SK-N-SH treated with all-trans-retinoic acid at 6 μM for 48 hours (cell line): ENCODE results near the gene SELENOW.

Experiments
- ATAC-seq: fragments of 200-7000 bp; cut with Tn5 transposase; 3 replicates; pipeline ENCODE4 v1.9.1; 2020; ENCODE audit warnings: mild to moderate bottlenecking, moderate library complexity
- ARNTL ChIP-seq: fragments of 450-650 bp; formaldehyde crosslinking; IDR thresholded peaks from 2 replicates; pipeline ENCODE4 v1.5.0; 2020; ENCODE audit warnings: low read depth, mild to moderate bottlenecking, moderate library complexity, borderline replicate concordance
- BACH2 ChIP-seq: fragments of 250-450 bp; sonication (Bioruptor Pico); IDR thresholded peaks from 2 replicates; pipeline ENCODE4 v1.9.0; 2021; ENCODE audit warnings: mild to moderate bottlenecking, borderline replicate concordance
- CREB5 ChIP-seq: fragments of 250-450 bp; sonication (Bioruptor Pico); IDR thresholded peaks from 2 replicates; pipeline ENCODE4 v1.5.1; 2020; ENCODE audit warnings: low read depth, mild to moderate bottlenecking, moderate library complexity
- CSRNP3 ChIP-seq: fragments of 250-450 bp; sonication (Bioruptor Pico); IDR thresholded peaks from 2 replicates; pipeline ENCODE4 v1.5.1; 2021; ENCODE audit warnings: mild to moderate bottlenecking, moderate library complexity
- ESRRG ChIP-seq: fragments of 250-450 bp; sonication (Bioruptor Pico); IDR thresholded peaks from 2 replicates; pipeline ENCODE4 v1.6.1; 2021; ENCODE audit warnings: mild to moderate bottlenecking
- GLIS3 ChIP-seq: fragments of 250-450 bp; sonication (Bioruptor Pico); IDR thresholded peaks from 2 replicates; pipeline ENCODE4 v1.5.0; 2020; ENCODE audit warnings: mild to moderate bottlenecking, moderate library complexity
- ISL1 ChIP-seq: fragments of 250-450 bp; sonication (Bioruptor Pico); IDR thresholded peaks from 2 replicates; pipeline ENCODE4 v2.1.2; 2022; ENCODE audit warnings: mild to moderate bottlenecking, moderate library complexity
- OSR1 ChIP-seq: fragments of 250-450 bp; sonication (Bioruptor Pico); IDR thresholded peaks from 2 replicates; pipeline ENCODE4 v1.8.0; 2022; ENCODE audit warnings: moderate library complexity, mild to moderate bottlenecking, inconsistent platforms
- PATZ1 ChIP-seq: fragments of 250-450 bp; sonication (Bioruptor Pico); IDR thresholded peaks from 2 replicates; pipeline ENCODE4 v1.8.0; 2020; ENCODE audit warnings: mild to moderate bottlenecking, moderate library complexity, borderline replicate concordance
- POU6F1 ChIP-seq: fragments of 250-450 bp; sonication (Bioruptor Pico); IDR thresholded peaks from 2 replicates; pipeline ENCODE4 v1.8.0; 2021; ENCODE audit warnings: low read depth, mild to moderate bottlenecking, moderate library complexity, borderline replicate concordance
- PPARA ChIP-seq: fragments of 250-450 bp; sonication (Bioruptor Pico); IDR thresholded peaks from 2 replicates; pipeline ENCODE4 v1.5.0; 2020; ENCODE audit warnings: mild to moderate bottlenecking, borderline replicate concordance
- RARB ChIP-seq: fragments of 250-450 bp; sonication (Bioruptor Pico); IDR thresholded peaks from 2 replicates; pipeline ENCODE4 v1.8.0; 2021; ENCODE audit warnings: mild to moderate bottlenecking, moderate library complexity
- SNAI2 ChIP-seq: fragments of 250-450 bp; sonication (Bioruptor Pico); IDR thresholded peaks from 2 replicates; pipeline ENCODE4 v1.5.0; 2020; ENCODE audit warnings: mild to moderate bottlenecking, moderate library complexity
- TCF4 ChIP-seq: fragments of 250-450 bp; sonication (Bioruptor Pico); IDR thresholded peaks from 2 replicates; pipeline ENCODE4 v1.8.0; 2021; ENCODE audit warnings: mild to moderate bottlenecking, moderate library complexity, borderline replicate concordance
- TOX ChIP-seq: fragments of 250-450 bp; sonication (Bioruptor Pico); IDR thresholded peaks from 2 replicates; pipeline ENCODE4 v1.8.0; 2021; ENCODE audit warnings: mild to moderate bottlenecking, moderate library complexity, borderline replicate concordance
- ZC3H10 ChIP-seq: fragments of 250-450 bp; sonication (Bioruptor Pico); IDR thresholded peaks from 2 replicates; pipeline ENCODE4 v1.5.1; 2021; ENCODE audit warnings: mild to moderate bottlenecking, moderate library complexity
- ZFP3 ChIP-seq: fragments of 250-450 bp; sonication (Bioruptor Pico); IDR thresholded peaks from 2 replicates; pipeline ENCODE4 v1.5.0; 2020; ENCODE audit warnings: mild to moderate bottlenecking, moderate library complexity
- ZFP30 ChIP-seq: fragments of 450-650 bp; formaldehyde crosslinking; IDR thresholded peaks from 2 replicates; pipeline ENCODE4 v1.5.0; 2022; ENCODE audit warnings: mild to moderate bottlenecking, moderate library complexity
- ZNF565 ChIP-seq: fragments of 450-650 bp; formaldehyde crosslinking; conservative IDR thresholded peaks from 2 replicates; pipeline ENCODE4 v1.5.0; 2020; ENCODE audit warnings: low read depth, mild to moderate bottlenecking, moderate library complexity
- ZNF70 ChIP-seq: fragments of 450-650 bp; formaldehyde crosslinking; IDR thresholded peaks from 2 replicates; pipeline ENCODE4 v1.5.0; 2020; ENCODE audit warnings: mild to moderate bottlenecking, moderate library complexity
- ZNF8 ChIP-seq: fragments of 450-650 bp; formaldehyde crosslinking; IDR thresholded peaks from 2 replicates; pipeline ENCODE4 v1.5.0; 2020; ENCODE audit warnings: mild to moderate bottlenecking, moderate library complexity

The SELENOW gene

GRCh38 chr19:47750752-47751151 is 27.8 kb upstream of the SELENOW start:
- no peak for ATAC-seq
- no peak for TF ChIP-seq GLIS3
- no peak for TF ChIP-seq BACH2 (CRISPR knock-in tag)
- TF ChIP-seq SNAI2: no peak
- TF ChIP-seq ZNF8: no peak
- no peak for TF ChIP-seq CREB5 (CRISPR knock-in tag)
- no peak for TF ChIP-seq OSR1 (CRISPR knock-in tag)
- TF ChIP-seq ZNF70 (CRISPR knock-in tag): no peak
- TF ChIP-seq PATZ1 (CRISPR knock-in tag): no peak
- no peak for TF ChIP-seq RARB (CRISPR knock-in tag)
- TF ChIP-seq PPARA (CRISPR knock-in tag): no peak
- TF ChIP-seq, all 23 proteins: peak for 0

GRCh38 chr19:47752440-47753211 is 25.9 kb upstream of the SELENOW start:
- ATAC-seq: no peak
- TF ChIP-seq ZFP30 (CRISPR knock-in tag) (no peak), ZNF8 (no peak), PATZ1 (CRISPR knock-in tag) (no peak), TOX (no peak), CSRNP3 (no peak), ESRRG (CRISPR knock-in tag) (no peak), ZFP3 (CRISPR knock-in tag) (no peak)
- TF ChIP-seq, all 23 proteins: peak for 0

GRCh38 chr19:47754206-47755064 is 24.1 kb upstream of the SELENOW start:
- TF ChIP-seq ZNF565 (CRISPR knock-in tag): no peak
- TF ChIP-seq TCF4: no peak
- no peak for TF ChIP-seq POU6F1 (CRISPR knock-in tag)
- TF ChIP-seq GLIS3: no peak
- TF ChIP-seq ZFP30 (CRISPR knock-in tag): no peak
- TF ChIP-seq ISL1 (CRISPR knock-in tag): no peak
- TF ChIP-seq CSRNP3: no peak
- TF ChIP-seq ZFP3 (CRISPR knock-in tag): no peak
- TF ChIP-seq ZC3H10 (CRISPR knock-in tag): no peak
- TF ChIP-seq ZNF8: no peak
- no peak for TF ChIP-seq BACH2 (CRISPR knock-in tag)
- no peak for TF ChIP-seq PPARA (CRISPR knock-in tag)
- no peak for TF ChIP-seq RARB (CRISPR knock-in tag)
- no peak for TF ChIP-seq ZNF70 (CRISPR knock-in tag)
- no peak for TF ChIP-seq PATZ1 (CRISPR knock-in tag)
- TF ChIP-seq ARNTL: no peak
- no peak for TF ChIP-seq OSR1 (CRISPR knock-in tag)
- no peak for ATAC-seq
